ENCODE measurements around the gene RASAL3. TPM values are rescaled to one million over a fixed set of nuclear protein-coding genes. Genes with fewer than 3 reads are reported as not detected.

The RASAL3 gene
- total RNA-seq, 2 experiments from 2014 or later = 104 to 109 TPM

GRCh38 chr19:15427991-15428471 lies 36.3 kb downstream of the RASAL3 start:
- CTCF ChIA-PET = interaction anchor here (2.2 kb wide), 1 partner anchor 128 kb away, joined by 5 read pairs; no protein-coding TSS in a partner anchor

GRCh38 chr19:15427350-15427700 lies 37.0 kb downstream of the RASAL3 start:
- POLR2A ChIA-PET = no interaction called here
- CTCF ChIA-PET = interaction anchor here (2.2 kb wide), 1 partner anchor 128 kb away, joined by 5 read pairs; no protein-coding TSS in a partner anchor

More at GRCh38 chr19:15427991-15428471, 36.3 kb downstream of the RASAL3 start:
- POLR2A ChIA-PET = no interaction called here

GRCh38 chr19:15426485-15427349 lies 37.6 kb downstream of the RASAL3 start:
- POLR2A ChIA-PET = no interaction called here
- CTCF ChIA-PET = interaction anchor here (1.7 to 2.2 kb wide), 2 partner anchors 41 to 129 kb away, joined by 3 to 5 read pairs; no protein-coding TSS in a partner anchor

- CTCF ChIA-PET = interaction anchor here (1.7 kb wide), 1 partner anchor 42 kb away, joined by 3 read pairs; no protein-coding TSS in a partner anchor
- POLR2A ChIA-PET = no interaction called here
These were observed 38.9 kb downstream of the RASAL3 start for GRCh38 chr19:15425321-15425950.

- POLR2A ChIA-PET = no interaction called here
- CTCF ChIA-PET = interaction anchor here (1.7 kb wide), 1 partner anchor 43 kb away, joined by 3 read pairs; no protein-coding TSS in a partner anchor
These were observed 39.6 kb downstream of the RASAL3 start for GRCh38 chr19:15424692-15425272.

- POLR2A ChIA-PET = no interaction called here
- CTCF ChIA-PET = no interaction called here
These were observed 40.2 kb downstream of the RASAL3 start for GRCh38 chr19:15424121-15424520.

GRCh38 chr19:15423130-15423529 lies 41.2 kb downstream of the RASAL3 start:
- ChIA-PET CTCF (no interaction called here), POLR2A (no interaction called here)

GRCh38 chr19:15422296-15423075 lies 41.9 kb downstream of the RASAL3 start:
- CTCF ChIA-PET = interaction anchor here (7.9 kb wide), 1 partner anchor 133 kb away, joined by 78 read pairs; no protein-coding TSS in a partner anchor
- POLR2A ChIA-PET = interaction anchor here (4.1 kb wide), 1 partner anchor 10 kb away, joined by 28 read pairs; no protein-coding TSS in a partner anchor

- POLR2A ChIA-PET = interaction anchor here (0.6 to 4.1 kb wide), 3 partner anchors 11 to 266 kb away, joined by 3 to 28 read pairs (median 11); no protein-coding TSS in a partner anchor
- CTCF ChIA-PET = interaction anchor here (7.9 kb wide), 1 partner anchor 134 kb away, joined by 78 read pairs; no protein-coding TSS in a partner anchor
These were observed 42.6 kb downstream of the RASAL3 start for GRCh38 chr19:15421721-15422260.

- ChIA-PET POLR2A (interaction anchor here (0.6 to 4.1 kb wide), 4 partner anchors 11 to 266 kb away, joined by 3 to 28 read pairs (median 13); no protein-coding TSS in a partner anchor), CTCF (interaction anchor here (1.0 to 7.9 kb wide), 3 partner anchors 9 to 134 kb away, joined by 3 to 78 read pairs (median 19); no protein-coding TSS in a partner anchor)
These were observed 43.1 kb downstream of the RASAL3 start for GRCh38 chr19:15421136-15421695.

GRCh38 chr19:15419413-15420025 lies 44.8 kb downstream of the RASAL3 start:
- ChIA-PET POLR2A (interaction anchor here (0.6 to 4.1 kb wide), 13 partner anchors 10 to 136 kb away, joined by 3 to 28 read pairs (median 5); partner anchors contain the start of gene AKAP8), CTCF (interaction anchor here (0.6 to 7.9 kb wide), 25 partner anchors 10 to 1728 kb away, joined by 3 to 78 read pairs (median 6); partner anchors contain the start of genes AKAP8, BRD4 and RASAL3)

GRCh38 chr19:15418579-15419412 lies 45.5 kb downstream of the RASAL3 start, which contains the start of gene AKAP8L:
AKAP8L (minus strand) TSS chr19:15418988; CDS start chr19:15418923, 65 bp downstream.
- CTCF ChIA-PET = interaction anchor here (0.6 to 7.9 kb wide), 28 partner anchors 9 to 1729 kb away, joined by 3 to 78 read pairs (median 5); partner anchors contain the start of genes AKAP8, BRD4 and RASAL3
- POLR2A ChIA-PET = interaction anchor here (0.6 to 4.1 kb wide), 14 partner anchors 9 to 311 kb away, joined by 3 to 28 read pairs (median 4); partner anchors contain the start of gene AKAP8

GRCh38 chr19:15418231-15418578 lies 46.1 kb downstream of the RASAL3 start:
- ChIA-PET POLR2A (interaction anchor here (1.8 to 2.9 kb wide), 3 partner anchors 39 to 137 kb away, joined by 9 to 20 read pairs (median 15); partner anchors contain the start of gene AKAP8), CTCF (interaction anchor here (0.6 to 7.9 kb wide), 15 partner anchors 9 to 1350 kb away, joined by 3 to 78 read pairs (median 9); partner anchors contain the start of genes AKAP8, BRD4 and RASAL3)

GRCh38 chr19:15417699-15418098 lies 46.6 kb downstream of the RASAL3 start:
- CTCF ChIA-PET = interaction anchor here (0.6 to 7.9 kb wide), 4 partner anchors 15 to 1350 kb away, joined by 6 to 78 read pairs (median 20); no protein-coding TSS in a partner anchor
- POLR2A ChIA-PET = interaction anchor here (0.6 kb wide), 1 partner anchor 807 kb away, joined by 4 read pairs; no protein-coding TSS in a partner anchor

- POLR2A ChIA-PET = no interaction called here
- CTCF ChIA-PET = no interaction called here
These were observed 51.5 kb downstream of the RASAL3 start for GRCh38 chr19:15412832-15413231.

- ChIA-PET CTCF (interaction anchor here (0.7 kb wide), 1 partner anchor 144 kb away, joined by 3 read pairs; no protein-coding TSS in a partner anchor), POLR2A (interaction anchor here (0.7 kb wide), 1 partner anchor 143 kb away, joined by 6 read pairs; no protein-coding TSS in a partner anchor)
These were observed 53.0 kb downstream of the RASAL3 start for GRCh38 chr19:15411351-15411750.

All from activated CD8-positive, alpha-beta memory T cell treated with anti-CD3 and anti-CD28 coated beads for 36 hours (primary cell).